Endodermal cell (in vitro differentiated cells): ENCODE measurements around the gene ACE. TPM values are rescaled to one million over a fixed set of nuclear protein-coding genes. Genes with fewer than 3 reads are reported as not detected.
A peak's percentile ranks its signal among the peaks of the same experiment; 100 is the strongest.

Source experiments
- DNase-seq: peaks from one replicate; pipeline ENCODE4 v3.0.0-alpha.2; 2017
- H3K27ac ChIP-seq: 2 replicates; pipeline ENCODE4 v1.5.1; 2013; ENCODE audit warnings: mild to moderate bottlenecking, low read depth, low read length, moderate library complexity
- H3K27me3 ChIP-seq: 2 replicates; pipeline ENCODE4 v1.6.1; 2013; ENCODE audit warnings: mild to moderate bottlenecking, low read length, moderate library complexity; ENCODE audit not compliant: insufficient read depth, control insufficient read depth, poor library complexity, severe bottlenecking
- H3K36me3 ChIP-seq: 2 replicates; pipeline ENCODE4 v1.7.0; 2013; ENCODE audit warnings: mild to moderate bottlenecking, low read length, moderate library complexity; ENCODE audit not compliant: control insufficient read depth, insufficient read depth
- H3K4me1 ChIP-seq: one replicate; pipeline ENCODE4 v1.7.0; 2013; ENCODE audit warnings: low read length; ENCODE audit not compliant: control insufficient read depth, insufficient read depth
- H3K4me3 ChIP-seq: 2 replicates; pipeline ENCODE4 v1.5.1; 2013; ENCODE audit warnings: mild to moderate bottlenecking, low read length, moderate library complexity
- H3K9ac ChIP-seq: 2 replicates; pipeline ENCODE4 v1.6.1; 2013; ENCODE audit warnings: mild to moderate bottlenecking, low read length, moderate library complexity; ENCODE audit not compliant: poor library complexity, severe bottlenecking; ENCODE audit errors: extremely low read depth
- H3K9me3 ChIP-seq: 2 replicates; pipeline ENCODE4 v1.6.1; 2013; ENCODE audit warnings: mild to moderate bottlenecking, low read length, moderate library complexity; ENCODE audit not compliant: control insufficient read depth
- H3K27ac Mint-ChIP-seq: 2 replicates; pipeline ENCODE4 v1.8.0; 2020; ENCODE audit warnings: mixed read lengths
- H3K27me3 Mint-ChIP-seq: 2 replicates; pipeline ENCODE4 v1.8.0; 2021; ENCODE audit warnings: mild to moderate bottlenecking, mixed read lengths; ENCODE audit not compliant: insufficient read depth
- H3K36me3 Mint-ChIP-seq: 2 replicates; pipeline ENCODE4 v1.8.0; 2020; ENCODE audit warnings: low read depth, mixed read lengths
- H3K4me1 Mint-ChIP-seq: 2 replicates; pipeline ENCODE4 v1.8.0; 2020; ENCODE audit warnings: mixed read lengths
- H3K4me3 Mint-ChIP-seq: 2 replicates; pipeline ENCODE4 v1.8.0; 2020; ENCODE audit warnings: mild to moderate bottlenecking, moderate library complexity, mixed read lengths
- H3K9me3 Mint-ChIP-seq: 2 replicates; pipeline ENCODE4 v1.8.0; 2020; ENCODE audit warnings: mild to moderate bottlenecking, mixed read lengths
- CTCF ChIP-seq: fragments of 200-600 bp; sonication (generic); conservative IDR thresholded peaks from 2 replicates; pipeline ENCODE4 v1.5.0; 2021; ENCODE audit warnings: antibody characterized with exemption, mild to moderate bottlenecking
- WGBS, 2 experiments: methylation state at CpG; one replicate each; pipeline versions ENCODE4 v1.1.5 to v1.1.7; 2013; ENCODE audit warnings: missing lambda C conversion rate in 2 of 2, mixed read lengths in 1 of 2; ENCODE audit not compliant: insufficient coverage in 1 of 2, insufficient read length in 1 of 2; 5-methylcytosine and 5-hydroxymethylcytosine counted together
- total RNA-seq, 2 donors: library from RNA; stranded (reverse); fragmentation: NEBNext Ultra II Directional in 1 of 2; extraction: Animal tissue kit (Norgen Biotek cat#: 25700) in 1 of 2; gene quantifications; 2 replicates in 1 of 2; 3 replicates in 1 of 2; pipeline ENCODE4 v1.2.1, GENCODE V29; 2021

The ACE gene
- total RNA-seq, 2 donors from 2014 or later: 4.6 to 12.5 TPM

- no peaks in the 10 kb centered on the region for H3K9me3 Mint-ChIP-seq
- WGBS, 2 experiments: 96 to 97% methylated on average over 12 to 25 of the region's 25 CpGs
- no peak overlapping the region for H3K27ac Mint-ChIP-seq
These were observed 41.8 kb upstream of the ACE start for GRCh38 chr17:63434951-63435571.

GRCh38 chr17:63435681-63436522 is 41.0 kb upstream of the ACE start:
- Histone ChIP-seq H3K4me1 (no peaks in the 10 kb centered on the region), H3K27ac (no peak overlapping the region), H3K36me3 (no peaks in the 10 kb centered on the region), H3K4me3 (no peak overlapping the region), H3K9me3 (no peaks in the 10 kb centered on the region), H3K9ac (no peak overlapping the region), H3K27me3 (no peaks in the 10 kb centered on the region)
- WGBS, 2 experiments: 92 to 94% methylated on average over 17 to 29 of the region's 29 CpGs
- peak; percentile 62 for TF ChIP-seq CTCF
- Mint-ChIP-seq H3K27me3 (no peaks in the 10 kb centered on the region), H3K36me3 (peaks cover 20% of the 10 kb centered on the region), H3K4me3 (no peak overlapping the region), H3K9me3 (no peaks in the 10 kb centered on the region), H3K4me1 (peaks cover 16% of the 10 kb centered on the region), H3K27ac (peak overlapping the region; percentile 79)
- peak; percentile 87 for DNase-seq

More at GRCh38 chr17:63434951-63435571, 41.8 kb upstream of the ACE start:
- Histone ChIP-seq H3K4me1 (no peaks in the 10 kb centered on the region), H3K9me3 (no peaks in the 10 kb centered on the region), H3K27ac (no peak overlapping the region), H3K4me3 (no peak overlapping the region), H3K36me3 (no peaks in the 10 kb centered on the region), H3K9ac (no peak overlapping the region), H3K27me3 (no peaks in the 10 kb centered on the region)
- peaks cover 20% of the 10 kb centered on the region for H3K36me3 Mint-ChIP-seq
- TF ChIP-seq CTCF: peak; percentile 49
- H3K4me1 Mint-ChIP-seq: peaks cover 10% of the 10 kb centered on the region
- H3K27me3 Mint-ChIP-seq: no peaks in the 10 kb centered on the region
- H3K4me3 Mint-ChIP-seq: no peak overlapping the region
- DNase-seq: peak; percentile 83

GRCh38 chr17:63436523-63437110 is 40.2 kb upstream of the ACE start:
- Histone ChIP-seq H3K4me1 (no peaks in the 10 kb centered on the region), H3K9ac (no peak overlapping the region), H3K36me3 (no peaks in the 10 kb centered on the region), H3K4me3 (no peak overlapping the region), H3K27me3 (no peaks in the 10 kb centered on the region), H3K9me3 (no peaks in the 10 kb centered on the region), H3K27ac (no peak overlapping the region)
- peaks cover 15% of the 10 kb centered on the region for H3K4me1 Mint-ChIP-seq
- H3K27ac Mint-ChIP-seq: peak overlapping the region; percentile 13
- no peaks in the 10 kb centered on the region for H3K27me3 Mint-ChIP-seq
- peak; percentile 83 for DNase-seq
- WGBS, 2 experiments: 90 to 93% methylated on average over 4 to 17 of the region's 17 CpGs
- H3K9me3 Mint-ChIP-seq: no peaks in the 10 kb centered on the region
- H3K36me3 Mint-ChIP-seq: peaks cover 20% of the 10 kb centered on the region
- peak; percentile 52 for TF ChIP-seq CTCF
- H3K4me3 Mint-ChIP-seq: no peak overlapping the region
